Measurements from ENCODE around the gene GNG2.

DNA sequence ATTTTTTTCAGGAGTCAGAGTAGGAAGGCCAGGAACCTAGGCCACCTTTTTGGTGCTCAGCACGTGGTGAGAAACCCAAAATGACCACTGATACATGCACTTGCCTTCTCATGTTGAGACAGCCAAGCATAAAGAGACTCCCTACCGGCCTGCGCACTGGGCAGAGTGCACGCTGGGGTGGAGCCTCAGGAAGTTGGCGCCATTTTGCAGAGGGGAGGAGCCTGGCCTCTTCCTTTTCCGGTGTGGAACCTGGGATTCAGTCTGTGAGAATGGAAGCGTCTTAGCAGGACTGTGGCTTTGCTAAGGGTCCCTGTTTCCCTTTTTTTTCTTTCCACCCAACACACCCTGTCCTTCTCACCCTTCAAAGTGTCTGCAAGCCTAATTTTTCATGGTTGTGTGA lies 66.0 kb downstream of the GNG2 start:
- TF ChIP-seq, protein P1, sequence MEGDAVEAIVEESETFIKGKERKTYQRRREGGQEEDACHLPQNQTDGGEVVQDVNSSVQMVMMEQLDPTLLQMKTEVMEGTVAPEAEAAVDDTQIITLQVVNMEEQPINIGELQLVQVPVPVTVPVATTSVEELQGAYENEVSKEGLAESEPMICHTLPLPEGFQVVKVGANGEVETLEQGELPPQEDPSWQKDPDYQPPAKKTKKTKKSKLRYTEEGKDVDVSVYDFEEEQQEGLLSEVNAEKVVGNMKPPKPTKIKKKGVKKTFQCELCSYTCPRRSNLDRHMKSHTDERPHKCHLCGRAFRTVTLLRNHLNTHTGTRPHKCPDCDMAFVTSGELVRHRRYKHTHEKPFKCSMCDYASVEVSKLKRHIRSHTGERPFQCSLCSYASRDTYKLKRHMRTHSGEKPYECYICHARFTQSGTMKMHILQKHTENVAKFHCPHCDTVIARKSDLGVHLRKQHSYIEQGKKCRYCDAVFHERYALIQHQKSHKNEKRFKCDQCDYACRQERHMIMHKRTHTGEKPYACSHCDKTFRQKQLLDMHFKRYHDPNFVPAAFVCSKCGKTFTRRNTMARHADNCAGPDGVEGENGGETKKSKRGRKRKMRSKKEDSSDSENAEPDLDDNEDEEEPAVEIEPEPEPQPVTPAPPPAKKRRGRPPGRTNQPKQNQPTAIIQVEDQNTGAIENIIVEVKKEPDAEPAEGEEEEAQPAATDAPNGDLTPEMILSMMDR (IDR thresholded peaks at IDR 0.05) = no peak
- TF ChIP-seq POLR2A (IDR thresholded peaks at IDR 0.05) = no peak

Data from thyroid gland (tissue), 4 donors.